DOHH2 (cell line): ENCODE measurements around the gene SLC7A4.

Experiments
- H3F3A ChIP-seq: fragments of 200-600 bp; sonication (generic), shearing (Covaris generic); 2 replicates; pipeline ENCODE4 v1.6.0; 2016; ENCODE audit warnings: antibody characterized with exemption, mild to moderate bottlenecking; ENCODE audit not compliant: control insufficient read depth, insufficient read depth
- H3K27ac ChIP-seq: fragments of 200-600 bp; sonication (generic); 2 replicates; pipeline ENCODE4 v1.5.1; 2014; ENCODE audit warnings: low read depth, mild to moderate bottlenecking, low read length, moderate library complexity
- H3K27me3 ChIP-seq: fragments of 200-600 bp; sonication (generic); 2 replicates; pipeline ENCODE4 v1.6.1; 2014; ENCODE audit warnings: mild to moderate bottlenecking, low read length, mixed read lengths; ENCODE audit not compliant: control insufficient read depth
- H3K36me3 ChIP-seq: fragments of 200-600 bp; sonication (generic); 2 replicates; pipeline ENCODE4 v1.6.1; 2014; ENCODE audit warnings: mild to moderate bottlenecking, low read length, moderate library complexity, mixed read lengths; ENCODE audit not compliant: control insufficient read depth
- H3K4me1 ChIP-seq: fragments of 200-600 bp; sonication (generic); 2 replicates; pipeline ENCODE4 v1.6.1; 2014; ENCODE audit warnings: mild to moderate bottlenecking, low read length, mixed read lengths; ENCODE audit not compliant: control insufficient read depth
- H3K4me2 ChIP-seq: fragments of 200-600 bp; sonication (generic); 2 replicates; pipeline ENCODE4 v1.6.0; 2014; ENCODE audit warnings: mild to moderate bottlenecking, low read length, moderate library complexity
- H3K4me3 ChIP-seq: fragments of 200-600 bp; sonication (generic); 2 replicates; pipeline ENCODE4 v1.5.1; 2014; ENCODE audit warnings: mild to moderate bottlenecking, low read length, mixed read lengths
- H3K79me2 ChIP-seq: fragments of 200-600 bp; sonication (generic); 2 replicates; pipeline ENCODE4 v1.6.1; 2014; ENCODE audit warnings: mild to moderate bottlenecking, low read length, mixed read lengths; ENCODE audit not compliant: control insufficient read depth
- H3K9me2 ChIP-seq: fragments of 200-600 bp; sonication (generic); replicated peaks from 2 replicates; pipeline ENCODE4 v1.6.1; 2014; ENCODE audit warnings: mild to moderate bottlenecking, low read length, mixed read lengths; ENCODE audit not compliant: control insufficient read depth
- H3K9me3 ChIP-seq: fragments of 200-600 bp; sonication (generic); 2 replicates; pipeline ENCODE4 v1.6.1; 2014; ENCODE audit warnings: antibody characterized with exemption, low read length, mixed read lengths; ENCODE audit not compliant: control insufficient read depth, insufficient read depth
- H4K20me1 ChIP-seq: fragments of 200-600 bp; sonication (generic); 2 replicates; pipeline ENCODE4 v1.6.0; 2014; ENCODE audit warnings: low read depth, mild to moderate bottlenecking, antibody characterized with exemption, low read length, moderate library complexity; ENCODE audit not compliant: control insufficient read depth, insufficient read depth
- EZH2phosphoT487 ChIP-seq: fragments of 200-600 bp; sonication (generic); IDR thresholded peaks from 2 replicates; pipeline ENCODE4 v1.6.1; 2017; ENCODE audit warnings: borderline replicate concordance, mild to moderate bottlenecking, antibody characterized with exemption, low read length, moderate library complexity, mixed read lengths
- TF ChIP-seq, protein P1 (sequence below): fragments of 200-600 bp; sonication (generic); IDR thresholded peaks from one replicate; pipeline ENCODE4 v1.5.1; 2014; ENCODE audit warnings: antibody characterized with exemption, mild to moderate bottlenecking, low read depth, low read length; ENCODE audit not compliant: poor library complexity, severe bottlenecking

Gene SLC7A4

DNA sequence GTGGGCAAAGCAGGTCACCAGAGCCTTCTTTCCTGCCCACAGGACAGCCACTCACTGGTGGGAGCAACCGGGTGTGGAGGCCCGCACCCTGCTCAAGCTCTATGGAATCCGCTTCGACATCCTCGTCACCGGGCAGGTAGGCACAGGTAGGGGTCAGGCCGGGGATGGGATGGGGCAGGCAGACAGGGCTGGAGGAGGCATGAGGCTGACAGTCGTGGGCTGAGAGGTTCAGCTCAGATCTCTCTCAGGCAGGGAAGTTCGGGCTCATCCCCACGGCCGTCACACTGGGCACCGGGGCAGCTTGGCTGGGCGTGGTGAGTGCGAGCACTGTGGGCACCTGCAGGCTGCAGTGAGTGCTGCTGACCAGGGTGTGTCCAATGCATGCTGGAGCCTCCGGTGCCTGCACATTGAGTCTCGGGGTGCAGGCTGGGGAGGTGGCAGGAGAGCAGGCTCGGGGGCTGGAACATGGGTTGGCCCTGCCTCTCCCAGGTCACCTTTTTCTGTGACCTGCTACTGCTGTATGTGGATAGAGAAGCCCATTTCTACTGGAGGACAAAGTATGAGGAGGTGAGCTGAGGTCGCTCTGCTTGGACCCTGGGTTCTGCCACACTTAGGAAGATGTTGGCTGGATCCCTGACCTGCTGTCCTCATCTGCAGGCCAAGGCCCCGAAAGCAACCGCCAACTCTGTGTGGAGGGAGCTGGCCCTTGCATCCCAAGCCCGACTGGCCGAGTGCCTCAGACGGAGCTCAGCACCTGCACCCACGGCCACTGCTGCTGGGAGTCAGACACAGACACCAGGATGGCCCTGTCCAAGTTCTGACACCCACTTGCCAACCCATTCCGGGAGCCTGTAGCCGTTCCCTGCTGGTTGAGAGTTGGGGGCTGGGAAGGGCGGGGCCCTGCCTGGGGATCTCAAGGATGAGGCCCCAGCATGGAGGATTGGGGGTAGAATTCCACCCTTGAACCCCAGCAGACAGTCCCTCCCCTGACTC, 6.3 kb downstream of the SLC7A4 start:
- Histone ChIP-seq H3F3A (no peaks in the 10 kb centered on the region), H3K36me3 (no peaks in the 10 kb centered on the region), H3K9me2 (no peaks in the 10 kb centered on the region), H3K27ac (no peak overlapping the region), H3K27me3 (no peaks in the 10 kb centered on the region), H3K79me2 (no peaks in the 10 kb centered on the region), H3K4me1 (peaks cover 2% of the 10 kb centered on the region; the same call in 1 of the 2 replicates), H4K20me1 (peaks cover 4% of the 10 kb centered on the region; the same call in 1 of the 2 replicates), H3K9me3 (no peaks in the 10 kb centered on the region), H3K4me2 (no peak overlapping the region), H3K4me3 (no peak overlapping the region)
- TF ChIP-seq, protein P1, sequence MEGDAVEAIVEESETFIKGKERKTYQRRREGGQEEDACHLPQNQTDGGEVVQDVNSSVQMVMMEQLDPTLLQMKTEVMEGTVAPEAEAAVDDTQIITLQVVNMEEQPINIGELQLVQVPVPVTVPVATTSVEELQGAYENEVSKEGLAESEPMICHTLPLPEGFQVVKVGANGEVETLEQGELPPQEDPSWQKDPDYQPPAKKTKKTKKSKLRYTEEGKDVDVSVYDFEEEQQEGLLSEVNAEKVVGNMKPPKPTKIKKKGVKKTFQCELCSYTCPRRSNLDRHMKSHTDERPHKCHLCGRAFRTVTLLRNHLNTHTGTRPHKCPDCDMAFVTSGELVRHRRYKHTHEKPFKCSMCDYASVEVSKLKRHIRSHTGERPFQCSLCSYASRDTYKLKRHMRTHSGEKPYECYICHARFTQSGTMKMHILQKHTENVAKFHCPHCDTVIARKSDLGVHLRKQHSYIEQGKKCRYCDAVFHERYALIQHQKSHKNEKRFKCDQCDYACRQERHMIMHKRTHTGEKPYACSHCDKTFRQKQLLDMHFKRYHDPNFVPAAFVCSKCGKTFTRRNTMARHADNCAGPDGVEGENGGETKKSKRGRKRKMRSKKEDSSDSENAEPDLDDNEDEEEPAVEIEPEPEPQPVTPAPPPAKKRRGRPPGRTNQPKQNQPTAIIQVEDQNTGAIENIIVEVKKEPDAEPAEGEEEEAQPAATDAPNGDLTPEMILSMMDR = no peak
- TF ChIP-seq EZH2phosphoT487 = no peak

DNA sequence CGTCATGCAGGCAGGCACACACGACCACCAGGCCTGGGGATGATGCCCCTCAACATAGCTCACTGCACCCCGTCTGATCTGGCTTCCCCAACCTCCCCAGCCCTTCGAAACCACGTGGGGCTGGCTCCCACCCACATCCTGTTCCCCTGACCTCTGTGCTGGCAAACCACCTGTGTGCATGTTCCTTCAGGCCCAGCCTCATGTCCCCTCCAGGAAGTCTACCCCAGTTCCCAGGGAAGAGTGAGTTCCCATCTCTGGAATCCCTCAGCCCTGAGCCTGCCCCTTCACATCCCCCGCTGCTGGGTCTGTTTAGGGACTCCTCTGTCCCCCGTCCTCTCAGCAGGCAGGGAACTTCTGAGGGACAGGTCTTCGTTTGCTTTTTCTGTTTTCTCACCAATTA, 7.1 kb downstream of the SLC7A4 start:
- Histone ChIP-seq H3K36me3 (no peaks in the 10 kb centered on the region), H3K27ac (no peak overlapping the region), H3K27me3 (no peaks in the 10 kb centered on the region), H3K4me2 (no peak overlapping the region), H3F3A (no peaks in the 10 kb centered on the region), H3K79me2 (no peaks in the 10 kb centered on the region), H4K20me1 (peaks cover 4% of the 10 kb centered on the region; the same call in 1 of the 2 replicates), H3K9me3 (no peaks in the 10 kb centered on the region), H3K9me2 (no peaks in the 10 kb centered on the region), H3K4me1 (peaks cover 2% of the 10 kb centered on the region; the same call in 1 of the 2 replicates), H3K4me3 (no peak overlapping the region)
- TF ChIP-seq, protein P1 = no peak
- no peak for TF ChIP-seq EZH2phosphoT487

DNA sequence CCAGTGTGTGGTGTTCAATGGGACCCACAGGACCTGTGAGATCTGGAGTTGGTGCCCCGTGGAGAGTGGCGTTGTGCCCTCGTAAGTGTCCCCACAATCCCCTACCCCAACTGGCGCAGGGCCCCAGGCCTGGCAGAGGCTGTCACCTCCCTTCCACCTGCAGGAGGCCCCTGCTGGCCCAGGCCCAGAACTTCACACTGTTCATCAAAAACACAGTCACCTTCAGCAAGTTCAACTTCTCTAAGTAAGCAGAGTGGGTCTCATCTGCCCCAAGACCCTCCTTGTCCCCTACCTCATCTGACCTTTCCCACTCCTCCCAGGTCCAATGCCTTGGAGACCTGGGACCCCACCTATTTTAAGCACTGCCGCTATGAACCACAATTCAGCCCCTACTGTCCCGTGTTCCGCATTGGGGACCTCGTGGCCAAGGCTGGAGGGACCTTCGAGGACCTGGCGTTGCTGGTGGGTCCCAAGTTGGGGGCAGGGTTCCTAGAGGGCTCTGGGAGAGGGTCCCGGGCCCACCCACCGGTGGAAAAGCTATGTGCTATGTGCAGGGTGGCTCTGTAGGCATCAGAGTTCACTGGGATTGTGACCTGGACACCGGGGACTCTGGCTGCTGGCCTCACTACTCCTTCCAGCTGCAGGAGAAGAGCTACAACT, 9.3 kb downstream of the SLC7A4 start:
- H3K9me2 ChIP-seq = no peaks in the 10 kb centered on the region
- H3K79me2 ChIP-seq = no peaks in the 10 kb centered on the region
- no peak overlapping the region for H3K4me3 ChIP-seq
- no peaks in the 10 kb centered on the region for H3K36me3 ChIP-seq
- H3K4me1 ChIP-seq = peaks cover 2% of the 10 kb centered on the region; the same call in 1 of the 2 replicates
- H3K4me2 ChIP-seq = no peak overlapping the region
- no peaks in the 10 kb centered on the region for H3F3A ChIP-seq
- H3K9me3 ChIP-seq = no peaks in the 10 kb centered on the region
- H3K27ac ChIP-seq = no peak overlapping the region
- H4K20me1 ChIP-seq = peaks cover 4% of the 10 kb centered on the region; the same call in 1 of the 2 replicates
- H3K27me3 ChIP-seq = no peaks in the 10 kb centered on the region
- no peak for TF ChIP-seq EZH2phosphoT487
- TF ChIP-seq, protein P1 = peak; percentile 31
